ENCODE measurements around the gene TECPR1.

TECPR1 gene

DNA sequence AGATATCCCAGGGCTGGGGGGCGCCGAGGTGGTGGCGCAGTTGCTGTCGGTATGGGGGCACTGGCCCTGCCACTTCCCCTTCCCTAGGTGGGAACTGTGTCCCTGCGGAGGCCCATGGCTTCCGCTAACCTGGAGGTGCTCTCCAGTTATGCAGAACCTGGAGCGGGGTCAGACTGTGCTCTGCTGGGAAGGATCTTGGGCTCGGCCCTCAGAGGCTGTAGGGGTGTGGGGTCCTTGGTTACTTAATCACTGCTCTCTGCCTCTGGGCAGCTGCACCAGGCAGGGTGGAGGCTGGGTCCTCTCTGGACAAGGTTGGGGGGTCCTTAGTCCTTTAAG is 31.8 kb upstream of the TECPR1 start:
- DNase-seq (ENCODE audit: low read depth): no peak
- H3K4me3 ChIP-seq (ENCODE audit: low read depth, low read length): no peak overlapping the region
- TF ChIP-seq, protein P1, sequence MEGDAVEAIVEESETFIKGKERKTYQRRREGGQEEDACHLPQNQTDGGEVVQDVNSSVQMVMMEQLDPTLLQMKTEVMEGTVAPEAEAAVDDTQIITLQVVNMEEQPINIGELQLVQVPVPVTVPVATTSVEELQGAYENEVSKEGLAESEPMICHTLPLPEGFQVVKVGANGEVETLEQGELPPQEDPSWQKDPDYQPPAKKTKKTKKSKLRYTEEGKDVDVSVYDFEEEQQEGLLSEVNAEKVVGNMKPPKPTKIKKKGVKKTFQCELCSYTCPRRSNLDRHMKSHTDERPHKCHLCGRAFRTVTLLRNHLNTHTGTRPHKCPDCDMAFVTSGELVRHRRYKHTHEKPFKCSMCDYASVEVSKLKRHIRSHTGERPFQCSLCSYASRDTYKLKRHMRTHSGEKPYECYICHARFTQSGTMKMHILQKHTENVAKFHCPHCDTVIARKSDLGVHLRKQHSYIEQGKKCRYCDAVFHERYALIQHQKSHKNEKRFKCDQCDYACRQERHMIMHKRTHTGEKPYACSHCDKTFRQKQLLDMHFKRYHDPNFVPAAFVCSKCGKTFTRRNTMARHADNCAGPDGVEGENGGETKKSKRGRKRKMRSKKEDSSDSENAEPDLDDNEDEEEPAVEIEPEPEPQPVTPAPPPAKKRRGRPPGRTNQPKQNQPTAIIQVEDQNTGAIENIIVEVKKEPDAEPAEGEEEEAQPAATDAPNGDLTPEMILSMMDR (IDR thresholded peaks at IDR 0.05; ENCODE audit: insufficient read depth, low read depth, low read length, missing control alignments): no peak

DNA sequence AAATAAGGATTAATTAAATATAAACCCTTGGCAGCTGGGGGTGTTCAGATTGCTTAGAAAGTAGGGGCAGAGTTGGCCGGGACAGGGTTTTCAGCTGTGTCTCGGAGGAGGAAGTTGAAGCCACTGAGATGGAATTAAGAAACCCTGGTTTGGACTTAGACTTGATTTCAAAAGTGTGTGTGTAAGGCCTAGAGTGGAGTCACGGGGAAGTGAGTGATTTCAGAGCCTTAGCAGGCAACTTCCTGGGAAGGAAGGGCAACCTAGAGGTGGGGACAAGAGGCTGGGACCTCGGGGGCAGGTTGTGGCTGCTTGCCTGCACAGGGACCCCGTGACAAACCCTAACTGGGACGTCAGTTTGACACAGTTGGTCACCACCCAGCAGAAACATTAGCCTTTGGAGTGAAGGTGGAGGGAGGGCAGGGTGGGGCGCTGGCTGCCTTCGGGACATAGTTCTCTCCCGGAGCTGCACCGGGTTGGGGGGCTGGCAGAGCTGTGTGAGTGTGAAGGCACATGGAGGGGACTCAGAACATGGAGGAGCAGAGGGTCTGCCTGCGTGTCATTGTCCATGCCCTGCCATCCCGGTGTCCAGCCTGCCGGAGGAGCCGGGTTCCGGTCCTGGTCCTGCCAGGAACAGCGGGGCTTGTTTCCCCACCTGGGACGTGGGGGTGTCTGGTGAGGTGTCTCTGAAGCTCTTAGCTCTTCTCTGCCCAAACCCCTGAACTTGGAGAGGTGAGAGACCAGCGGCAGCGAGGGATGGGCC is 31.3 kb upstream of the TECPR1 start:
- TF ChIP-seq, protein P1 (IDR thresholded peaks at IDR 0.05; ENCODE audit: insufficient read depth, low read depth, low read length, missing control alignments): no peak
- no peak for DNase-seq (ENCODE audit: low read depth)
- no peak overlapping the region for H3K4me3 ChIP-seq (ENCODE audit: low read depth, low read length)

DNA sequence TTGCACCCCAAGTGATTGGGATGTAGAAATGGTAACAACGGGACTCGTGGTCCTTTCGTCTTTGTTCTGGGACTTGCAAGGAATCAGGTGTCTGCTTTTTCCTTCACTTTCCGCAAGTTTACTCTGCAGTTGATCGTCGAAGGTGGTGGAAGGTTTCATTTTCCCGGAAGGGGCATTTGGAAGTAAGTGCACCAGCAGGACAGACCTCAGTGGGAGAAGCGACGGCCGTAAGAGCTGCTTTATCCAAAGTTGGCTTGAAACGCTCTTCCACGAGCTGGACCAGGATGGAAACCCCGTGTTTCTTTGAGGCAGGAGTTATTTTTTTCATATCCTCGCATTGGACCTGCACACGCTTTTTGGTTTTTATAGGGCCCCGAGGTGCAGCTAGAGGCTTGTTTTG is 30.7 kb upstream of the TECPR1 start:
- peak overlapping the region; percentile 77 for H3K4me3 ChIP-seq (ENCODE audit: low read depth, low read length)
- TF ChIP-seq, protein P1 (IDR thresholded peaks at IDR 0.05; ENCODE audit: insufficient read depth, low read depth, low read length, missing control alignments): no peak
- DNase-seq (ENCODE audit: low read depth): no peak

DNA sequence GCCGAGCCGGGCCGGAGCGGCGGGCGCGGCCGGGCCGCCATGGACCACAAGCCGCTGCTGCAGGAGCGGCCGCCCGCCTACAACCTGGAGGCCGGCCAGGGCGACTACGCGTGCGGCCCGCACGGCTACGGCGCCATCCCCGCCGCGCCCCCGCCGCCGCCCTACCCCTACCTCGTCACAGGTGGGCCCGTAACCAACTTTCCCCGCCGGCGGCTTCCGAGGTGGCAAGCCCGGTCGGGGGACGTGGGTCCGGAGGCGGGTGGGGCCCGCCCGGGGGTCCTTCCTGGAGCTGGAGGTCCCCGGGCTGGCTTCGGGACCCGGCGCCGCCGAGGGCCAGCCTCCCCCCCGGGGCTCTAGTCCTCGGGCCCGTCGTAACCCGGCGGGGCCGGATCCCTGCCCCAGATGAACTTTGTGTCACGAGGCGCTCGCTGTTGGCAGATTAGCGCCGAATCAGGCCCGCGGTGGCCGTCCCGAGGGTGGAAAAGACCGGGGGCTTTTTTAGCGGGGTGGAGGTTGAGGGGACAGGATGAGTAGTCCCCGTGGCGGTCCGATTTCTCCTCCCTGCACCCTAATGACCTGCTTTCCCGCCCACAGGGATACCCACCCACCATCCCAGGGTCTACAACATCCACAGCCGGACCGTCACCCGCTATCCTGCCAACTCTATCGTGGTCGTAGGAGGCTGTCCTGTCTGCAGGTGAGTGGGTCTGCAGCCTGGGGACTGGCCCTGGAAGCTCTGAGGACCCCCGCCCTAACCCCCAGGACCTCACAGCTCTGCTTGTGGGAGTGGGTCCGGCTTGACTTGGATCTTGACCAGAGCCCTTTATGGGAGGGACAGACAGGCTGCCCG is 29.9 kb upstream of the TECPR1 start:
- DNase-seq (ENCODE audit: low read depth): peak; percentile 32
- TF ChIP-seq, protein P1 (IDR thresholded peaks at IDR 0.05; ENCODE audit: insufficient read depth, low read depth, low read length, missing control alignments): no peak
- H3K4me3 ChIP-seq (ENCODE audit: low read depth, low read length): peak overlapping the region; percentile 77

DNA sequence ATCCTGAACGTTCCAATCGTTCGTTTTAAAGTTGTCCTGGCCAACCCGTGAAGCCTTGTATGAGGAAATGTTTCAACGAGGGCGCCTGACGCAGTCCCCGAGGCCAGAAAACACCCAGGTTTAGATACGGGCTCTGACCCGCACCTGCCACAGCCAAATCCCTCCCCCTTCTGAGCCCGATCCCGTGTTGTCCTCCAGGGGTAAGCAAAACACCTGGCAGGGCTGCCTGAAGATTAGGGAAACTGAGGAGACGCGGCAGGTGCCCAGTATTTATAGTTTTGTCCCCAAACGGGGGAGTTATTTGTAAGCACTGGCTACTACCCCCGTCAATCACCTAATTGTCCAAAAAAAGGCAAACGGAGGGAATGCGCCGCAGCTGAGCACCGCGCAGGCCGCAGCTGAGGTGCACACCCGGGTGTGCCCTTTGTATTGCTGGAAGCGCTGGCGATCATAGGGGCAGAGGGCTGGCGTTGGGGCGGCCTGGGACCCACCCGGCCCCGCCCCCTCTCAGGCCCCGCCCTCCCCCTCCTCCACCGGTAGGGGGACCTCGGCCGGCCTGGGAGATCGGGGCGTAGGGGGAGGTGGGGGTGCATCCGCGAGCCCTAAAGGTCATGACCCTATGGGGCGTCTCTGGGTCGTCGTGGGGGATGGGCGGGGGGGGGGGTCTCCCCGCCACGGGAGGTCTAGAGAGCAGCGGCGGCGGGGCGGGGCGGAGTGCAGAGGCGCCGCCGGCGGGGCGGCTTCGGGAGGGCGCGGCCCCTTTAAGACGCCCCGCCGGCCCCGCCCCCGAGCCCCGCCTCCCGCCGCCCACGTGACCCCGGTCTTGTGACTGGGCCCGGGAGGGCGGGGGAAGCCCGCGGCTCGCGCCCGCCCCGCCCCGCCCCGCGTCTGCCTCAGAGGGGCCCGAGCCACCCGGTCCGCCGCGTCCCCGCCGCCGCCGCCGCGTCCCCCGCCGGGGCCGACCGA is 29.0 kb upstream of the TECPR1 start, which contains the start of gene BRI3:
Gene BRI3 (plus strand): TSS at position 896 of the 966 bp plus-strand sequence. CDS start 110 bp downstream, outside the sequence.
- H3K4me3 ChIP-seq (ENCODE audit: low read depth, low read length): peak within 1 kb of the TSS; percentile 85
- TF ChIP-seq, protein P1 (IDR thresholded peaks at IDR 0.05; ENCODE audit: insufficient read depth, low read depth, low read length, missing control alignments): no peak
- peak; percentile 94 for DNase-seq (ENCODE audit: low read depth)

DNA sequence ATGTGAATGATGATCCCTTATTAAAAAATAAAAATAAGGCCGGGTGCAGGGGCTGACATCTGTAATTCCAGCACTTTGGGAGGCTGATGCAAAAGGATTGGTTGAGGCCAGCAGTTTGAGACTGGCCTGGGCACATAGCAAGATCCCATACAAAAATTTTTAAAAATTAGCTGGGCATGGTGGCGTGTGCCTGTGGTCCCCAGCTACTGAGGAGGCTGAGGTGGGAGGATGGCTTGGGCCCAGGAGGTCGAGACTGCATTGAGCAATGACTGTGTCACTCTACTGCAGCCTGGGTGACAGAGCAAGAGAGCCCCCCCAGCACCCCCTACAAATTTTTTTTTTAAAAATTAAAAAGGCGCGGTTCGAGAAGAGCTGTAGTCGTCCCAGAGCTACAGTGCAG is 28.3 kb upstream of the TECPR1 start:
- no peak for DNase-seq (ENCODE audit: low read depth)
- TF ChIP-seq, protein P1 (IDR thresholded peaks at IDR 0.05; ENCODE audit: insufficient read depth, low read depth, low read length, missing control alignments): no peak
- H3K4me3 ChIP-seq (ENCODE audit: low read depth, low read length): peak overlapping the region; percentile 85

Data from GM12865 (cell line).